Neutrophil (primary cell): ENCODE results near the gene B9D2.
A peak's percentile ranks its signal among the peaks of the same experiment; 100 is the strongest.

ENCODE experiments used
- H3K27ac ChIP-seq: fragments of 200-600 bp; sonication (generic); 2 replicates; pipeline ENCODE4 v1.5.1; 2016; ENCODE audit warnings: mild to moderate bottlenecking, moderate library complexity
- H3K27me3 ChIP-seq: fragments of 200-600 bp; sonication (generic); 2 replicates; pipeline ENCODE4 v1.6.0; 2016; ENCODE audit warnings: mild to moderate bottlenecking
- H3K36me3 ChIP-seq: fragments of 200-600 bp; sonication (generic); 2 replicates; pipeline ENCODE4 v1.5.1; 2017
- H3K4me1 ChIP-seq, 2 experiments: fragments of 200-600 bp in 1 of 2; sonication (generic) in 1 of 2; 1 replicate in 1 of 2; 2 replicates in 1 of 2; pipeline versions ENCODE4 v1.5.1 to v1.6.1; 2013 to 2016; ENCODE audit warnings: low read depth in 1 of 2, low read length in 1 of 2, mild to moderate bottlenecking in 1 of 2, moderate library complexity in 1 of 2; ENCODE audit not compliant: control insufficient read depth in 1 of 2, insufficient read depth in 1 of 2
- H3K4me3 ChIP-seq, 2 experiments: fragments of 200-600 bp in 1 of 2; sonication (generic) in 1 of 2; 1 replicate in 1 of 2; 2 replicates in 1 of 2; pipeline ENCODE4 v1.5.1; 2013 to 2016; ENCODE audit warnings: low read depth in 1 of 2, low read length in 1 of 2, mild to moderate bottlenecking in 1 of 2, moderate library complexity in 1 of 2
- H3K9me3 ChIP-seq: fragments of 200-600 bp; sonication (generic); 2 replicates; pipeline ENCODE4 v1.5.1; 2016
- CTCF ChIP-seq: fragments of 200-600 bp; sonication (generic); IDR thresholded peaks from 2 replicates; pipeline ENCODE4 v1.5.1; 2016; ENCODE audit warnings: antibody characterized with exemption

The B9D2 gene

DNA sequence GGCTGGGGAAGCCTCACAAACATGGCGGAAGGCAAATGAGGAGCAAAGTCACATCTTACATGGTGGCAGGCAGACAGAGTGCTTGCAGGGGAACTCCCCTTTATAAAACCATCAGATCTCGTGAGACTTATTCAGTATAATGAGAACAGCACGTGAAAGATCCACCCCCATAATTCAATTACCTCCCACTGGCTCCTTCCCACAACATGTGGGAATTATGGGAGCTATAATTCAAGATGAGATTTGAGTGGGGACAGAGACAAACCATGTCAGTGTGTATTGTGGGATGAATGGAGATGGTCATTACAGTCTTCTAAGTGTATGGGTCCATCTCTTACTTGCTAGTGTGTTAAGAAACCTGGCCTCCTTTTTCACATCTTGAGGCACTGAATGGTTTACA is 38.1 kb upstream of the B9D2 start:
- no peak overlapping the region for H3K4me3 ChIP-seq
- no peak for TF ChIP-seq CTCF
- no peaks in the 10 kb centered on the region for H3K9me3 ChIP-seq
- no peaks in the 10 kb centered on the region for H3K27me3 ChIP-seq
- H3K36me3 ChIP-seq: no peaks in the 10 kb centered on the region
- H3K27ac ChIP-seq: no peak overlapping the region
- H3K4me1 ChIP-seq: peaks cover 34 to 35% of the 10 kb centered on the region in 2 experiments

DNA sequence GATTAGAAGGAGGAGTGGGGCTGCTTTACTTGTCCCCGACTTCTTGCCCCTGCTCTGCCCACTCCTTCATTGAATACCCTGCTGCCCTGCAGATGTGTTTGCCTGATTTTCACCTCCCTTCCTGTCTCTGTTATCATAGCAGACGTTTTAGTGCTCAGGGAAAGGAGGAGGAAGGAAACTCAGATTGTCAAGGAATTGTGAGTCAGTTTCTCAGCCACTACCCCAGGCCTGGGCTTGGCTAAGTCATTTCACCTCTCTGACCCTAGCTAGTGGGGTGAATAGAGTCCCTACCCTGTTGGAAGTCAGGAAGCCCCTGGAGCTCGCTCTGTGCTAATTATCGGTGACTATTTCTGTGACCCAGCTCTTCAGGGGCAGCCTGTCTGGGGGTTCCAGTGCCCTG is 37.5 kb upstream of the B9D2 start:
- Histone ChIP-seq H3K36me3 (no peaks in the 10 kb centered on the region), H3K27ac (no peak overlapping the region)

DNA sequence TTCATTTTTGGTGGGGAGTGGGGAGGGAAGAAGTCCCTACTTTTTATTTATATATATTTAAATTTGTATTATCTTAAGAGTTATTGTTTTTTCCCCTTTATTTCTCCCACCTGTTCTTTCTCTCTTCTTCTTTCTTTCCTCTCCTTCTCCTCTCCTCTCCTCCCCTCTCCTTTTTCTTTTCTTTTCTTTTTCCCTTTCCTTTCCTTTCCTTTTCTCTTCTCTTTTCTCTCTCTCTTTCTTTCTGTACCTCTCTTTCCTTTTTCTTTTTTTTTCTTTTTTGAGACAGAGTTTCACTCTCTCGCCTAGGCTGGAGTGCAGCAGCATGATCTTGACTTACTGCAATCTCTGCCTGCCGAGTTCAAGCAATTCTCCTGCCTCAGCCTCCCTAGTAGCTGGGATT is 35.6 kb upstream of the B9D2 start:
- no peaks in the 10 kb centered on the region for H3K27me3 ChIP-seq
- no peak overlapping the region for H3K4me3 ChIP-seq
- H3K36me3 ChIP-seq: no peaks in the 10 kb centered on the region
- no peaks in the 10 kb centered on the region for H3K9me3 ChIP-seq
- no peak overlapping the region for H3K27ac ChIP-seq
- peaks cover 27 to 28% of the 10 kb centered on the region in 2 experiments for H3K4me1 ChIP-seq
- no peak for TF ChIP-seq CTCF

More for the DNA sequence above, 37.5 kb upstream of the B9D2 start:
- Histone ChIP-seq H3K4me3 (no peak overlapping the region), H3K4me1 (peaks cover 34 to 35% of the 10 kb centered on the region in 2 experiments), H3K27me3 (no peaks in the 10 kb centered on the region), H3K9me3 (no peaks in the 10 kb centered on the region)
- no peak for TF ChIP-seq CTCF

- no peak overlapping the region for H3K4me3 ChIP-seq
Measured at GRCh38 chr19:41399091-41399490, 35.1 kb upstream of the B9D2 start.

GRCh38 chr19:41398598-41398997 is 34.6 kb upstream of the B9D2 start:
- Histone ChIP-seq H3K36me3 (no peaks in the 10 kb centered on the region), H3K9me3 (no peaks in the 10 kb centered on the region), H3K27ac (peak overlapping the region; percentile 91), H3K27me3 (no peaks in the 10 kb centered on the region), H3K4me1 (peaks cover 32 to 36% of the 10 kb centered on the region in 2 experiments), H3K4me3 (peak overlapping the region; percentile 76 to 85)
- TF ChIP-seq CTCF: no peak

More at GRCh38 chr19:41399091-41399490, 35.1 kb upstream of the B9D2 start:
- Histone ChIP-seq H3K4me1 (peaks cover 28 to 31% of the 10 kb centered on the region in 2 experiments), H3K27me3 (no peaks in the 10 kb centered on the region), H3K9me3 (no peaks in the 10 kb centered on the region), H3K36me3 (no peaks in the 10 kb centered on the region), H3K27ac (no peak overlapping the region)
- no peak for TF ChIP-seq CTCF

GRCh38 chr19:41398050-41398418 is 34.1 kb upstream of the B9D2 start:
- peak overlapping the region; percentile 91 for H3K27ac ChIP-seq
- no peaks in the 10 kb centered on the region for H3K27me3 ChIP-seq
- no peaks in the 10 kb centered on the region for H3K36me3 ChIP-seq
- peak overlapping the region; percentile 76 to 85 for H3K4me3 ChIP-seq
- H3K4me1 ChIP-seq: peaks cover 38 to 41% of the 10 kb centered on the region in 2 experiments
- no peak for TF ChIP-seq CTCF
- H3K9me3 ChIP-seq: no peaks in the 10 kb centered on the region
